CD4-positive, alpha-beta T cell treated with Interleukin-21 for 1 hour (primary cell): ENCODE results near the gene GZMM.
A peak's percentile ranks its signal among the peaks of the same experiment; 100 is the strongest.
"Not testable (repeated sequence)": the region's sequence is repeated elsewhere in the genome, so short reads cannot be mapped to it uniquely, and the experiment has no call there.

Experiments used
- DNase-seq: peaks from one replicate; pipeline ENCODE4 v3.0.0-alpha.2; 2020

GZMM gene

DNA sequence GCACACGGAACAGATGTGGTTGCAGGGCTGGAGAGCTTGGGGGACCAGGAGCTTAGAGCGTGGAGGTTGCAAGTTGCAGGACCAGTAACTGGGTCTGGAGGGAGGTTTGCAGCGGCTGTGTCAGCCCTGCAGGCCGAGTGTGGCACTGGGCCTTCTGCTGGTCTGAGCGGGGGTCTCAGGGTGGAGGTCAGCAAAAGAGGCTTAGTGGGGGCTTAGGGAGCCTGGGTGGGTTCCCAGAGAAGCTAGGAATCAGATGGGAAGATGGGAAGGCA, 40.1 kb downstream of the GZMM start:
- no peak for DNase-seq

DNA sequence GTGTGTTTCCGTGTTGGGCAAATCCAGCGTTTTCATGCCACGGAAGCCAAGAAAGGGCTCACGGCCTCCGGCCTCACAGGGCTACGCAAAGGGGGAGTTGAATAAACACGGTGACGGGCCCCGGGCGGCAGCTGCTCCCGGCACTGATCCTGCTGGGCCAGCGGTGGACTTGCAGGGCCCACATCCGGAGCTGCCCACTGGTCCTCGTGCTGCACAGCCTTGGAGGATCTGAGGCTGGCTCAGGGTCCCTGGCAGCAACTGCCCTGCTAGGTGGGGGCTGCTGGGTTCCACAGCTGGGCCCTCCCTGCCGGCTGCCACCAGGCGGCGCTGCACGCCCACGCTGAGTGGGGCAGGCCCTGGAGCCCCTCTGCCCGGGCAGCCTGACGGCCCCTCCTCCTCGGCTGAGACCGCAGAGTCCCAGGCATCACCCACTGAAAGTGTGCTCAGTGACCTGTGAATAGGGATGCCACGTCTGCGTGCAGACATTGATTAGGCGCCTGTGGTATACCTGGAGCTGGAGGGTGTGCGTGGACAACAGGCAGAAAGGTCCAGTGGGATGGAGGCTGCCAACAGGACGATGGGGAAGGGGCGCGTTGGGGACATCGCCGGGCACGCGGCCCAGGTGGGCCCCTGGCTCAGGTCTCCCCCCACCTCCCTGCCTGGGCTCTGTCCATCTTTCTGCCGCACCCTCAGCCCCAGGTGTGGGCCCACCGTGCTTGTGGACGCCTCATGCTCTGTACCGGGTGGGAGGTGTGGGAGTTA, 40.6 kb downstream of the GZMM start:
- DNase-seq: peak; percentile 69

DNA sequence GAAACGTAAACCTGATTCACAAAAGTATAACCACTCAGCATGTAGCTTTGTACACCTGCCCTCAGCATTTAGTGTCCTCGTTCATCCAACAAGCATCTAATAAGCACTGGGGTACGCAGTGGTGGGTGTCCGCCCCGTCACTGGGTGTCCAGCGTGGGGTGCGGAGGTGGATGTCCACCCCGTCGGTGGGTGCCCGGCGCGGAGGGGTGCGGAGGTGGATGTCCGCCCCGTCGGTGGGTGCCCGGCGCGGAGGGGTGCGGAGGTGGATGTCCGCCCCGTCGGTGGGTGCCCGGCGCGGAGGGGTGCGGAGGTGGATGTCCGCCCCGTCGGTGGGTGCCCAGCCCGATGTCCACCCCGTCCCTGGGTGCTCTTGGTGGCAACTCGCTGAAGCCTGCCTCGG, 41.3 kb downstream of the GZMM start:
- not testable (repeated sequence) for DNase-seq

DNA sequence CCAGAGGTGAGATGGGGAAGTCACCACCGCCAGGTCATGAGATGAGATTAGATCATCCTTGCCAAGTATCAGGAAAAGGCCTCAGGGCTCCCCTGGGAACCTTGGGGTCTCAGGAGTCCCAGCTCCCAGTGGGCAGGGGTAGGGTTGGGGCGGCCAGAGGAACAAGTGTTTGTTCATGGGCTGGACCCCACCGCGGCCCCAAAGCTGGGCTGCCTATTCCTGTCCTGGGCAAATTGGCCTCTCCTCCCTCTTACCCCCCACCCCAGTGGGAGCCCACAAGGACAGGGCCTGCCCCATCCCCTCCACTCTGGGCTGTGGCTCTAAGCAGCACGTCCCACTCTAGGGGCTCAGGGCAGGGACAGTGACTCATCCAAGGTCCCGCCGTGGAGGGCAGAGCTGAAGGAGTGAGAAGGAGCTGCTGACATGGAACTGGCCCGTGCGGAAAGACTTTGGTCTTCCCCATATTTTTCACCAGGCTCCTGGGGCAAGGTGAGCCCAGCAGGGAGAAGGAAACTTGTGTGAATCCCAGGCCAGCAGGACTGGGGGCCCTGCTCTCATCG, 41.8 kb downstream of the GZMM start:
- no peak for DNase-seq

DNA sequence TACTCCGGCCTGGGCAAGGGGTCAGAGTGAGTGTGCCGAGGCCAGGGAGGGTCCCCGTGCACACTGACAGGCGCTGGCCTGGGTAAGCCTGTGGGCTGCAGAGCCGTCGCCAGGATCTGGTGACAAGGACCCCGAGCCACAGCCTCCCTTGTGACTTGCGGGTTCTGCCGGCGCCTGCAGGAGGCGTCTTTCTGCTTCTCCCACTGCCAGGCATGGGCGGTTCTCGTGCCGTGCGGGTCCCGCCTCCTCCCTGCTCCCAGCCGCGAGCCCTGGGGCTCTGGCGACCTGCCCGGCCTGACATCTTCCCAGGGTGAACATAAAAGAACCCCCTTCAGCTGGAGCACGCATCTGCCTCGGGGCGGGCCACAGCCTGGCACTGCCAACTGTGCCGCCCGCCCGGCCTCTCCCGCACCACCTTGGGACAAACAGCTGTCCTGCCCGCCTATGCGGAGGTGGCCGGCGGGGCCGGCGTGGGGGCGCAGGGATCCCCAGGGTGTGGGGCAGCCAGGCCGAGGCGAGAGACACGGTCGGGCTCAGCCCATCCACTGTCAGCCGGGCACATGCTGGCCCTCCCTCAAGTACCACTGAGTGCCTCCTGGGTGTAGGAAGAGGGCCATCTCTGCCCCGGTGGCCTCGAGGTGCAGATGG, 44.4 kb downstream of the GZMM start:
- peak; percentile 74 for DNase-seq

DNA sequence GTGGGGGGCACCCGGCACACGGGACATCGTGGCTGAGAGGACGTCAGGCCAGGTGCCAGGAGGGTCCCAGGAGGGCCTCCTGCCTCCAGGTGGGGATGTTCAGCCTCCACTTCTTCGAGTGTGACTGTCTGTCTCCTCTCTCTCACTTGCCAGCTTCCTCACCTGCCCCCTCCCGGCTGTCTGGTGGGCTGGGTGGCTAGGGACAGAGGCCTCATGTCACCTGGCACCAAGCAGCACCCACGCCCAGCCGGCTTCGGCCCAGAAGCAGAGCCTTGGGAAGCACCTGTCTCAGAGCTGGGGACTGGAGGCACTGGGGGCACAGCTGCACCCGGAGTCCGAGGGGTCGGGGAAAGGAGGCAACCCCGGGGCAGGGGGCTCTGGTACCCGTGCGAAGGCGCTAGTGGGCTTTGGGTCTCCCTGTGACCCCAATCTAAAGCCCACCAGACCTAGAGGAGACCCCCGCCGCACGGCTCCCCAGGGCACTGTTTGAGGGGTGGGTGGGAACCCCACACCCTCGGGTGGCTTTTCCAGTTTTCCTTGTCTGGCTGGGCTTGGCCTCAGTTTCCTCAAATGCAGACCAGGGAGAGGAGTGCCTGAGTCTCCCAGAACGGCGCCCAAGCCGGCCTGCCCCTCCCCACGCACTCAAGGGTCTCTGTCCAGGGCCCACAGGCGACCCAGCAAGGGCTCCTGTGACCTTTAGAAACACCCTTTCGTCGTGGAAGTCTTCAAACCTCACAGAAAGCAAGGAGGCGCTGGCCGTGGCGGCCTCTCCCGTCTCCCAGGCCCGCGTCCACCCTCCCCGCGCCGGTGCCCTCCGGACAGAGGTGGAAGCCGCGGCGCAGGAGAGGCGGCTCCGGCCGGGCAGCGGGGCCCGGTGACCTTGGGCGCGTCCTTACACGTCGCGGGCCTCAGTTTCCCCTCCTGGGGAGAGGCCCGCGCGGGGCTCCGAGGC, 45.2 kb downstream of the GZMM start:
- no peak for DNase-seq

DNA sequence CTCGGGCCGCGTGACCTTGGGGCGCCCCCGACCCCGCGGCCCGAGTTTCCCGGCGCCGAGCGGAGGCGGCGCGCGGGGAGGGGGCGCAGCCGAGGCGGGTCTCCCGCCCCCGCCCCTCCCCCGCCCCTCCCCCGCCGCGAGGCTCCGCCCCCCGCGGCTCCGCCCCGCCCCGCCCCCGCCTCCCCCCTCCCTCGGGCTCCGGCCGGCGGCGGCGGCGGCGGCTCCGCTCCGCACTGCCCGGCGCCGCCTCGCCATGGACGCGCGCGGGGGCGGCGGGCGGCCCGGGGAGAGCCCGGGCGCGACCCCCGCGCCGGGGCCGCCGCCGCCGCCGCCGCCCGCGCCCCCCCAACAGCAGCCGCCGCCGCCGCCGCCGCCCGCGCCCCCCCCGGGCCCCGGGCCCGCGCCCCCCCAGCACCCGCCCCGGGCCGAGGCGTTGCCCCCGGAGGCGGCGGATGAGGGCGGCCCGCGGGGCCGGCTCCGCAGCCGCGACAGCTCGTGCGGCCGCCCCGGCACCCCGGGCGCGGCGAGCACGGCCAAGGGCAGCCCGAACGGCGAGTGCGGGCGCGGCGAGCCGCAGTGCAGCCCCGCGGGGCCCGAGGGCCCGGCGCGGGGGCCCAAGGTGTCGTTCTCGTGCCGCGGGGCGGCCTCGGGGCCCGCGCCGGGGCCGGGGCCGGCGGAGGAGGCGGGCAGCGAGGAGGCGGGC, 46.0 kb downstream of the GZMM start, which contains the start of gene HCN2:
Gene HCN2, plus strand, starts transcription at position 189 of the 703 bp plus-strand sequence. Its CDS starts 65 bp downstream, at position 254.
- no peak for DNase-seq

DNA sequence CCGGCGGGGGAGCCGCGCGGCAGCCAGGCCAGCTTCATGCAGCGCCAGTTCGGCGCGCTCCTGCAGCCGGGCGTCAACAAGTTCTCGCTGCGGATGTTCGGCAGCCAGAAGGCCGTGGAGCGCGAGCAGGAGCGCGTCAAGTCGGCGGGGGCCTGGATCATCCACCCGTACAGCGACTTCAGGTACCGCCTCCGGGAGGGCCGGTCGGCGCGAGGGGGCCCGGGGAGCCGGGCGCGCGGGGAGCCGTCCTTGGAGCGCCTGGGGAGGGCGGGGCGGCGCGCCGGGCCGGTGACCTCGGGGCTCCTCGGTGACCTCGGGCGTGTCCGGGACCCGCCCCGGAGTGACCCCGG, 46.5 kb downstream of the GZMM start:
- no peak for DNase-seq

DNA sequence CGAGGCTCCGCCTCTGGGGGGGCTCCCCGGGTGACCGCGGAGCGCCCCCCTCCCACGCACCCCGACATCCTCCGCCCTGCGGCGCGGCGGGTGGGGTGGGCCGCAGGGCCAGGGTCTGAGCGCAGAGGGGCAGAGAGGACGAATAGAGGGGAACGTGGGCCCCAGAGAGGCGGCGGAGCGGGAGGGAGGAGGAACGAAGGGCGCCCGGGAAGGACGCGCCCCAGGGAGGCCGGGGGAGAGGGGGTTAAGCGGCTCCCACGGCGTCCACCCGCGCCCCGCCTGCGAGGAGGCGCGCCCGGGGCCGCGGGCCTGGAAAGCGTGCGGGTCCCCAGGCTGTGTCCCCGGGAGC, 46.9 kb downstream of the GZMM start:
- DNase-seq: no peak

DNA sequence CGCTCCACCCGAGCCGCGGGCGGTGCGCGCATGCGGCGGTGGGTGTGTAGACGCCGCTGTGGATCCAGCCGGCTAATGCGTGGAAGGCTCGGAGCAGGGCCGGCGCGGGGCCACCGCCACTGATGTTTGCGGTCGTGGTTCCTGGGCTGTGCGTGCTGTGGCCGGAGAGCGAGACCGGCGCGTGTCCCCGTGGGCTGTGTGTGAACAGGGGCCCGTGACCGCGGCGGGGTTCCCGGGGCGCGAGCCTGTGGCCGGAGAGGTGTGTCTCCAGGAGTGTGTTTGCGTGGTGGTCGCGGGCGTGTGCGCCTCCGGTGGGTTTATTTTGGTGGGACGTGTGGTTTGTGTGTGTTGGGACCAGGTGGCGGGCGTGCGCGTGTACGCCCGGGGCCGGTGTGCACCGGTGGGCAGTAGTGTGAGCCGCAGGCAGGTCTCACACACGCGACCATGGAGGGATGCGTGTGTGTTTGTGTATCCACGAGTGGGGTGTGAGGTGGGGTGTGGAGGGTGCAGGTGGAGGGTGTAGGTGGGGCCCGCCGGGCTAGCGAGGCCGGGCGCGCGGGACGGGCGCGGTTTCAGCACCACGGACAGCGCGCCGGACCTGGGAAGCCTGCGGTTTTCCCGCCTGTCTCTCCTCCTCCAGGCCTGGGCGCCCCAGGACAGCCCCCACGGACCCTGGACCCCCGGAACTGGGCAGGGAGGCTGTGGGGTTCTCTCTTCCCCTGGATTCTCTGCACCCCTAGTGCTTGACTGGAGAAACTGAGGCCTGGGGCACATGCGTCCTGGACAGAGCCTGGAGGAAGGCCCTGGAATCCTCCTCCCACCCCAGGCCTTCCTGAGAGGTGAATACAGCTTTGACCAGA, 47.5 kb downstream of the GZMM start:
- no peak for DNase-seq

DNA sequence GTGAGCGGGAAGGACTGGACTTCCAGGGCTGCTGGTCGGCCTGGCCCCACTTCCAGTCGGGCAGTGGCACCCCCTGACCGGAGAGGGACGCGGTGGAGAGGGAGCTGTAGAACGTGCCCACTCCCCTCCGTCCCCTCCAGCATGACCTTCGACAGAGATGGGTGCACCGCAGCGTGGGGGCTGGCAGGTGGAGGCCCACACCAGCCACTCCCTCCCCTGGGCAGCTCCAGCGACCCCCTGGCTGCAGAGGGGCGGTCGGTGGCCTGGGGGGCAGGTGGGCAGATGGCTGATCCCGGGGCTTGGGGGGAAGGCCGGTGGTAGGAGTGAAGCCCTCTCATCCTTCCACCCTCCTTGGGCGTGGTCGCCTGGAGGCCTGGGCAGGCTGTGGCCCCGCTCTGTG, 48.2 kb downstream of the GZMM start:
- DNase-seq: no peak

DNA sequence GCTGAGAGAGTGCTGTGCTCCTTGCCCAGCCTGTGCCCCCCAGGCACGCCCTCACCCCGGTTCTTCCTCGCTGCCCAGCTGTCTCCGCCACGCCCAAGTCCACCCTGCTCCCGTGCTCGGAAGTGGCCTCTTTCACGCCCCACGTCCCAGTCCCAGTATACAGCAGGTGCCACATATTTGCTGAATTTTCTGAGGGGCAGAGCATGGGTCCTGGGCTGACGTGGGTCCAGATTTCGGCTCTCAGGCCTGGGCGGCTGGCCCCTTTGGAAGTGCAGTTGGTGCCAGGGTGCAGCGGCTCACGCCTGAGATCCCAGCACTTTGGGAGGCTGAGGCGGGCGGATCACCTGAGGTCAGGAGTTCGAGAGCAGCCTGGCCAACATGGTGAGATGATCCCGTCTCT, 49.2 kb downstream of the GZMM start:
- DNase-seq: no peak

DNA sequence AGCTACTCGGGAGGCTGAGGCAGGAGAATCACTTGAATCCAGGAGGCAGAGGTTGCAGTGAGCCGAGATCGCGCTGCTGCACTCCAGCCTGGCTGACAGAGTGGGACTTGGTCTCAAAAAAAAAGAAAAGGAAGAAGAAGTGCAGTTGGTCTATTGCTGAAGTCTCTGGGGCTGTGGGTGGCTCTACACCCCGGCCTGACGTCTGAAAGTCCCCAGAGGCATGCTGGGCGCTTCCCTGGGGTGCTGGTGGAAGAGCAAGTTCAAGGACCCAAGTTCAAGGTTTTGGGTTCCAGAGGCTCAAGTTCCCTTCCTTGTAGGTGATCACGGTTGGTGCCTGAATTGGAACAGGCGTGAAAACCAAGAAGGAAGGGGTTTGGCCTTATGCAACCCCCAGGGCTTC, 49.7 kb downstream of the GZMM start:
- DNase-seq: no peak

DNA sequence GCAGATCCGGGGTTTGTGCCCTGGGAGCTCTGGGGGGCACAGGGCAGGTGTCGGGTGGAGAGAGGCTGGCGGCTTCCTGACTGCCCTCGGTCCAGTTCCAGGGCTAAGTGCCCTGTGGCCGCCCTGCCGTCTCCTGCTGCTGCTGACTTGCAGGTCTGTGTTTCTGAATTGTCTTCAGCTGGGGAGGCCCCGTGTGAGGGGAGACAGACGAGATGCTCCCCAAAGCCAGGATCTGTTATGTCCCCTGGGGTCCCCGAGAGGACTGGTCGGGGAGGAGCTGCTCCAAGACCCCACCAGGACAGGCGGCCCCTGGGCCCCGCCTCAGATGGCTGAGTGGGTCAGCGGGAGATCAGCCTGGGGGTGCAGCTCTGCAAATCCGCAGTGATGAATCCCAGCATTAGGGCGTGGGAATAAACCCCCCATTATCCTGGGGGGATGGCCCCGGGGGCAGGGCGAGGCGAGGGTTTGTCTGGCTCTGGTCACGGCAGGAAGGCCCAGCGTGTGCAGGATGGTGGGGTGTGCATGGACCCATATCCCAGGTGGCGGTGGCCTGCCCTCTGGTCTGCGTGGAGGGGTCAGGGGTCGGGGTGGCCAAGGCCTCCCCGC, 50.5 kb downstream of the GZMM start:
- DNase-seq: no peak

DNA sequence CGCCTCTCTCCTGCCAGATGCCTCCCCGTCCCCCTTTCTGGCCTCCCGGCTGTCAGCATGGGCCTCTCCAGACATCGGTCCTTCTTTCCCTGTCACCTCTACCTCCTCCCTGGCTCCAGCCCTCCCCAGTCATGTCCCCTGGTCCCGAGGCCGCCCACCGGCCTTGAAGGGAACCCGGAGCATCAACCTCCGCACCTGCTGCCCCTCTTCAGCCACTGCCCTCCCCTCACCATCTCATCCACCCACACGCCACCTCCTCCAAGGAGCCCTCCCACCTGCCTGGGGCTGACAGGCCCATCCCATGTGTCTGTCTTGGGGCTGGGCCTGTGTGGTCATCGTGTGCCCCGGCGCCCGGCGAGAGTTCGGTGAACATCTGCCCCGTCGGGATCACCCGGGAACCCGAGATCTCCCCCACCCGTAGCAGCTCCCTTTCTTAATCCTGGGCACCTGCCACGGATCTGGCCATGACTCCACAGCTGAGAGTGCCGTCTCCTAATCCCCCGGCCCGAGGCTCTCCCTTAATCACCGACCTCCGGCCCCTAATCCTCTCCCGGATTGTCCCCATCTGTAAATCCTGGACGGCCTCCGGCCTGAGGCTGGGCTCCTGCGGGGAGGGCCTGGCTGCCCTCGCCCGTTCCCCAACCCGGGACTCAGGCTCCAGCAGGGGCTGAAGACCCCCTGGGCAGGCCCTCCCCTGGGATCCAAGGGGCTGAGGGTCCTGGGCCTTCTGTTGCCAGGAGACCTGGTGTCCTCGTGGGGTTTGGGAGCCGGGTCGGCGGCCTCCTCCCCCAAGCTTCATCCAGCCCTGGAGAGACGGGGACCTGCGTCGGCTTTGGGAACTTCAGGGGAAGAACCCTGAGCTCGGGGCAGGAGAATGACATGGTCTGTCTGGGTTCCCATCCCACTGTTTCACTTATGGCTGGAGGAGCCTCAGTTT, 51.7 kb downstream of the GZMM start:
- DNase-seq: no peak

DNA sequence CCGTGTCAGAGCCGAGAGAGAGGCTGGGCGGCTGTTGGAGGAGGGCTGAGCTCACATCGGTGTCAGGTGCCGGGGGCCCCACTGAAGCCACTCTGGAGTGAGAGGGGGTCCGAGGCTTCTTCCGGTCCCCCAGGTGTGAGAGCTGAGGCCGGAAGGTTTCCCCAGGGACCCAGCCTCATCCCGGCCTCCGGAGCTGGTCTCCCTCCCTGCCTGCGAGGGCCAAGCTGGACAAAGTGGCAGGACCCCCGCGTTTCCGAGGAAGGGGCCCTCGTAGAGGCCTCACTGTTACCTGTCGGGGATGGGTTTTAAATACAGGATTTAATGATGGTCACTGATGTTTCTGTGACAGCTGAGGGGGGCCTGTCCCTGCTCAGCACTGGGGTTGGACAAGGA, 52.4 kb downstream of the GZMM start:
- DNase-seq: no peak

DNA sequence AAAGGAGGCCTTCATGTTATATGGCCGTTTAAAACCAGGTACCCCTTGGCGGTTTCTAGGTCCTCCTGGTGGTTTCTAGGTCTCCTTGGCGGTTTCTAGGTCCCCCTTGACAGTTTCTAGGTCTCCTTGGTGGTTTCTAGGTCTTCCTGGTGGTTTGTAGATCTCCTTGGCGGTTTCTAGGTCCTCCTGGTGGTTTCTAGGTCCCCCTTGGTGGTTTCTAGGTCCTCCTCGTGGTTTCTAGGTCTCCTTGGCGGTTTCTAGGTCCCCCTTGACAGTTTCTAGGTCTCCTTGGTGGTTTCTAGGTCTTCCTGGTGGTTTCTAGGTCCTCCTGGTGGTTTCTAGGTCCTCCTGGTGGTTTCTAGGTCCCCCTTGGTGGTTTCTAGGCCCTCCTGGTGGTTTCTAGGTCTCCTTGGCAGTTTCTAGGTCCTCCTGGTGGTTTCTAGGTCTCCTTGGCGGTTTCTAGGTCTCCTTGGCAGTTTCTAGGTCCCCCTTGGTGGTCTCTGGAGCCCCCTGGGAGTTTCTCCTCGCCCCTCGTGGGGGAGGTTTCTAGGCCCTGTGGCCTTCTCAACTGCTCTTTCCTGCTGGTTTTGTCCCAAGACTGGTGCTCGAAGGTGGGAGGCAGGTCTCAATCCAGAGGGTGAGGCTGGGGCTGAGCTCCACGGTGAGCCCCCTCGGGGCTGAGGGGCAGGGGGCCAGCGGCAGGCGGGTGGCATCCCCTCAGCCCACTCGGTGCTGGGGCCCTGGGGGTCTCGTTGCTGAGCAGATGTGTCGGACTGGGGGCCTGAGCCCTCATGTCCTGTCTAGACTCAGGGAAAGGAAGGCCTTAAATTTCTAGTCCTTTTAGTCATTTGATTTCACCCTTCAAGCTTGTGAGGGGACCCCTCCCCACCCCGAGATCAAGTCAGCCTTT, 53.8 kb downstream of the GZMM start:
- no peak for DNase-seq
